Peyer's patch (tissue), 4 donors: ENCODE data around the gene ACP1.

Experiments used
- CTCF ChIP-seq, 6 experiments: fragments of 450-650 bp in 4 of 6; fragments of 200-600 bp in 2 of 6; sonication (generic) in 1 of 6; IDR thresholded peaks; one replicate each; pipeline ENCODE4 v1.5.1; 2017 to 2019; ENCODE audit warnings: antibody characterized with exemption in 6 of 6, mild to moderate bottlenecking in 3 of 6, moderate library complexity in 1 of 6
- POLR2A ChIP-seq, 2 donors: fragments of 450-650 bp; IDR thresholded peaks; one replicate each; pipeline ENCODE4 v1.5.1; 2017; ENCODE audit warnings: antibody characterized with exemption in 2 of 2, mild to moderate bottlenecking in 2 of 2, moderate library complexity in 2 of 2

- TF ChIP-seq CTCF (IDR thresholded peaks at IDR 0.05), result no peak
- no peak for TF ChIP-seq POLR2A (IDR thresholded peaks at IDR 0.05)
Observed at GRCh38 chr2:278927-279320, 14.2 kb downstream of the ACP1 start.
